Measurements from ENCODE around the gene LNX2.

- TF ChIP-seq, protein P1, sequence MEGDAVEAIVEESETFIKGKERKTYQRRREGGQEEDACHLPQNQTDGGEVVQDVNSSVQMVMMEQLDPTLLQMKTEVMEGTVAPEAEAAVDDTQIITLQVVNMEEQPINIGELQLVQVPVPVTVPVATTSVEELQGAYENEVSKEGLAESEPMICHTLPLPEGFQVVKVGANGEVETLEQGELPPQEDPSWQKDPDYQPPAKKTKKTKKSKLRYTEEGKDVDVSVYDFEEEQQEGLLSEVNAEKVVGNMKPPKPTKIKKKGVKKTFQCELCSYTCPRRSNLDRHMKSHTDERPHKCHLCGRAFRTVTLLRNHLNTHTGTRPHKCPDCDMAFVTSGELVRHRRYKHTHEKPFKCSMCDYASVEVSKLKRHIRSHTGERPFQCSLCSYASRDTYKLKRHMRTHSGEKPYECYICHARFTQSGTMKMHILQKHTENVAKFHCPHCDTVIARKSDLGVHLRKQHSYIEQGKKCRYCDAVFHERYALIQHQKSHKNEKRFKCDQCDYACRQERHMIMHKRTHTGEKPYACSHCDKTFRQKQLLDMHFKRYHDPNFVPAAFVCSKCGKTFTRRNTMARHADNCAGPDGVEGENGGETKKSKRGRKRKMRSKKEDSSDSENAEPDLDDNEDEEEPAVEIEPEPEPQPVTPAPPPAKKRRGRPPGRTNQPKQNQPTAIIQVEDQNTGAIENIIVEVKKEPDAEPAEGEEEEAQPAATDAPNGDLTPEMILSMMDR (IDR thresholded peaks at IDR 0.05), result no peak
- no peak for TF ChIP-seq POLR2A (IDR thresholded peaks at IDR 0.05)
These were observed 1.1 kb downstream of the LNX2 start for GRCh38 chr13:27619093-27619727.
